OCI-LY1 (cell line): ENCODE results near the gene CELSR1.

Source experiments
- EZH2 ChIP-seq: fragments of 200-600 bp; sonication (generic), shearing (Covaris generic); IDR thresholded peaks from 2 replicates; pipeline ENCODE4 v1.8.0; 2017; ENCODE audit warnings: borderline replicate concordance, mixed run types, mild to moderate bottlenecking, antibody characterized with exemption, low read length, moderate library complexity, mixed read lengths
- TF ChIP-seq, protein P1 (sequence below): fragments of 200-600 bp; sonication (generic), shearing (Covaris generic); IDR thresholded peaks from 2 replicates; pipeline ENCODE4 v1.5.1; 2017; ENCODE audit warnings: mild to moderate bottlenecking, antibody characterized with exemption, low read length, moderate library complexity, mixed read lengths

- TF ChIP-seq, protein P1, sequence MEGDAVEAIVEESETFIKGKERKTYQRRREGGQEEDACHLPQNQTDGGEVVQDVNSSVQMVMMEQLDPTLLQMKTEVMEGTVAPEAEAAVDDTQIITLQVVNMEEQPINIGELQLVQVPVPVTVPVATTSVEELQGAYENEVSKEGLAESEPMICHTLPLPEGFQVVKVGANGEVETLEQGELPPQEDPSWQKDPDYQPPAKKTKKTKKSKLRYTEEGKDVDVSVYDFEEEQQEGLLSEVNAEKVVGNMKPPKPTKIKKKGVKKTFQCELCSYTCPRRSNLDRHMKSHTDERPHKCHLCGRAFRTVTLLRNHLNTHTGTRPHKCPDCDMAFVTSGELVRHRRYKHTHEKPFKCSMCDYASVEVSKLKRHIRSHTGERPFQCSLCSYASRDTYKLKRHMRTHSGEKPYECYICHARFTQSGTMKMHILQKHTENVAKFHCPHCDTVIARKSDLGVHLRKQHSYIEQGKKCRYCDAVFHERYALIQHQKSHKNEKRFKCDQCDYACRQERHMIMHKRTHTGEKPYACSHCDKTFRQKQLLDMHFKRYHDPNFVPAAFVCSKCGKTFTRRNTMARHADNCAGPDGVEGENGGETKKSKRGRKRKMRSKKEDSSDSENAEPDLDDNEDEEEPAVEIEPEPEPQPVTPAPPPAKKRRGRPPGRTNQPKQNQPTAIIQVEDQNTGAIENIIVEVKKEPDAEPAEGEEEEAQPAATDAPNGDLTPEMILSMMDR, result no peak
- TF ChIP-seq EZH2, result no peak
Observed at GRCh38 chr22:46416520-46416871, 120.9 kb downstream of the CELSR1 start.
